ENCODE measurements around the gene PALM. TPM values are rescaled to one million over a fixed set of nuclear protein-coding genes. Genes with fewer than 3 reads are reported as not detected.
A peak's percentile ranks its signal among the peaks of the same experiment; 100 is the strongest.

The PALM gene
- total and polyA plus RNA-seq, 9 of the 15 experiments (the other 6 are each of a cell fraction or from before 2014, with no cell fraction given) = 0.04 to 6.6 (median 1.7) TPM

DNA sequence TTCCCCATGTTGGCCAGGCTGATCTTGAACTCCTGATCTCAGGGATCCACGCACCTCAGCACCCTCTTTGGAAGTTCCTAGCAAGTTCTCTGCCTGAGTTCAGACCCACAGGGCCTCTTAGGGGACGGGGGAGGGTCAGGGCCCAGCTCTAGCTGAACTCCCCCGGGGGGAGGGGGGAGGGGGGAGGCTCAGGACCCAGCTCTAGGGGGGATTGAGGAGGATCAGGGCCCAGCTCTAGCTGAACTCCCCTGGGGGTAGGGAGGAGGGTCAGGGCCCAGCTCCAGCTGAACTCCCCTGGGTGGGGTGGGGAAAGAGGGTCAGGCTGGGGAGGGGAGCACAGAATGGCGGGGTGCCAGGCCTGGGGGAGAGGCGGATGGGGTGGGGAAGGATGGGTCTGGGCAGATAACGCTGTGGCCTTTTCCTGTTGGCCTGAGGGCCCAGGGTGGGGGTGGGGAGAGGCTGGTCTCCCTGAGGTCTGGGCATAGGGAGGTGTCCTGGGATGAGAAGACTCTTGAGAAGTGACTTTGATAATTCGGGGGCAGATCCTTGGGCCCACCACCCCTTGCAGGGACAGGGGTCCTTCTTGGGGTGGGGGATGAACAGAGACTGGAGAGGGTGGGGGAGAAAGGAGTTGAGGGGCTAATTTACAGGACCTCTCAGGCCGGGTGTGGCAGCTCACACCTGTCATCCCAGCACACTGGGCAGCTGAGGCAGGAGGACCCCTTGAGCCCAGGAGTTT is 83.0 kb downstream of the PALM start (continued):
- TF ChIP-seq SNIP1 (IDR thresholded peaks at IDR 0.05; ENCODE audit: low read depth) = no peak
- TF ChIP-seq GTF2E2 (tag; IDR thresholded peaks at IDR 0.05) = no peak
- TF ChIP-seq, protein P1, sequence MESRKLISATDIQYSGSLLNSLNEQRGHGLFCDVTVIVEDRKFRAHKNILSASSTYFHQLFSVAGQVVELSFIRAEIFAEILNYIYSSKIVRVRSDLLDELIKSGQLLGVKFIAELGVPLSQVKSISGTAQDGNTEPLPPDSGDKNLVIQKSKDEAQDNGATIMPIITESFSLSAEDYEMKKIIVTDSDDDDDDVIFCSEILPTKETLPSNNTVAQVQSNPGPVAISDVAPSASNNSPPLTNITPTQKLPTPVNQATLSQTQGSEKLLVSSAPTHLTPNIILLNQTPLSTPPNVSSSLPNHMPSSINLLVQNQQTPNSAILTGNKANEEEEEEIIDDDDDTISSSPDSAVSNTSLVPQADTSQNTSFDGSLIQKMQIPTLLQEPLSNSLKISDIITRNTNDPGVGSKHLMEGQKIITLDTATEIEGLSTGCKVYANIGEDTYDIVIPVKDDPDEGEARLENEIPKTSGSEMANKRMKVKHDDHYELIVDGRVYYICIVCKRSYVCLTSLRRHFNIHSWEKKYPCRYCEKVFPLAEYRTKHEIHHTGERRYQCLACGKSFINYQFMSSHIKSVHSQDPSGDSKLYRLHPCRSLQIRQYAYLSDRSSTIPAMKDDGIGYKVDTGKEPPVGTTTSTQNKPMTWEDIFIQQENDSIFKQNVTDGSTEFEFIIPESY (CRISPR knock-in tag; IDR thresholded peaks at IDR 0.05) = no peak
- no peak for TF ChIP-seq HIVEP1 (CRISPR knock-in tag; IDR thresholded peaks at IDR 0.05)
- TF ChIP-seq MAZ (CRISPR knock-in tag; conservative IDR thresholded peaks at IDR 0.05 in 1 of 2, IDR thresholded peaks at IDR 0.05 in 1 of 2) = peak in 1 of 2 experiments; percentile 74; a peak in 2 of 4 replicates
- no peak for TF ChIP-seq ELF2 (CRISPR knock-in tag; IDR thresholded peaks at IDR 0.05)
- TF ChIP-seq BCL6 (CRISPR knock-in tag; IDR thresholded peaks at IDR 0.05) = no peak
- TF ChIP-seq HSF4 (CRISPR knock-in tag; IDR thresholded peaks at IDR 0.05; ENCODE audit: borderline replicate concordance) = no peak
- peak; percentile 52; the same call in 1 of the 2 replicates for TF ChIP-seq TAL1 (IDR thresholded peaks at IDR 0.05)
- TF ChIP-seq CTBP1 (IDR thresholded peaks at IDR 0.05; ENCODE audit: borderline replicate concordance) = no peak
- TF ChIP-seq SIN3A (IDR thresholded peaks at IDR 0.05; ENCODE audit: borderline replicate concordance in 2 of 2, control insufficient read depth in 1 of 2, low read depth in 2 of 2, low read length in 2 of 2) = 0 out of 4 replicates have a peak, but pooled peaks of 1 of the 2 experiments have one; percentile 41
- peak in 1 of 2 experiments; percentile 80; a peak in 2 of 4 replicates for TF ChIP-seq RCOR1 (IDR thresholded peaks at IDR 0.05; ENCODE audit: borderline replicate concordance in 1 of 2, low read depth in 2 of 2, low read length in 2 of 2)
- peak; percentile 37 for TF ChIP-seq EGR1 (conservative IDR thresholded peaks at IDR 0.05)
- TF ChIP-seq, protein P2, sequence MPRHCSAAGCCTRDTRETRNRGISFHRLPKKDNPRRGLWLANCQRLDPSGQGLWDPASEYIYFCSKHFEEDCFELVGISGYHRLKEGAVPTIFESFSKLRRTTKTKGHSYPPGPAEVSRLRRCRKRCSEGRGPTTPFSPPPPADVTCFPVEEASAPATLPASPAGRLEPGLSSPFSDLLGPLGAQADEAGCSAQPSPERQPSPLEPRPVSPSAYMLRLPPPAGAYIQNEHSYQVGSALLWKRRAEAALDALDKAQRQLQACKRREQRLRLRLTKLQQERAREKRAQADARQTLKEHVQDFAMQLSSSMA (CRISPR knock-in tag; IDR thresholded peaks at IDR 0.05) = no peak
- TF ChIP-seq SMARCC2 (IDR thresholded peaks at IDR 0.05; ENCODE audit: low read depth) = no peak
- TF ChIP-seq, protein P3, sequence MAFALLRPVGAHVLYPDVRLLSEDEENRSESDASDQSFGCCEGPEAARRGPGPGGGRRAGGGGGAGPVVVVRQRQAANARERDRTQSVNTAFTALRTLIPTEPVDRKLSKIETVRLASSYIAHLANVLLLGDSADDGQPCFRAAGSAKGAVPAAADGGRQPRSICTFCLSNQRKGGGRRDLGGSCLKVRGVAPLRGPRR (CRISPR knock-in tag; IDR thresholded peaks at IDR 0.05) = no peak
- no peak for TF ChIP-seq POLR2AphosphoS2 (IDR thresholded peaks at IDR 0.05; ENCODE audit: low read length)
- no peak for TF ChIP-seq MEF2A (IDR thresholded peaks at IDR 0.05; ENCODE audit: control insufficient read depth, low read depth, low read length)
- TF ChIP-seq, protein P4, sequence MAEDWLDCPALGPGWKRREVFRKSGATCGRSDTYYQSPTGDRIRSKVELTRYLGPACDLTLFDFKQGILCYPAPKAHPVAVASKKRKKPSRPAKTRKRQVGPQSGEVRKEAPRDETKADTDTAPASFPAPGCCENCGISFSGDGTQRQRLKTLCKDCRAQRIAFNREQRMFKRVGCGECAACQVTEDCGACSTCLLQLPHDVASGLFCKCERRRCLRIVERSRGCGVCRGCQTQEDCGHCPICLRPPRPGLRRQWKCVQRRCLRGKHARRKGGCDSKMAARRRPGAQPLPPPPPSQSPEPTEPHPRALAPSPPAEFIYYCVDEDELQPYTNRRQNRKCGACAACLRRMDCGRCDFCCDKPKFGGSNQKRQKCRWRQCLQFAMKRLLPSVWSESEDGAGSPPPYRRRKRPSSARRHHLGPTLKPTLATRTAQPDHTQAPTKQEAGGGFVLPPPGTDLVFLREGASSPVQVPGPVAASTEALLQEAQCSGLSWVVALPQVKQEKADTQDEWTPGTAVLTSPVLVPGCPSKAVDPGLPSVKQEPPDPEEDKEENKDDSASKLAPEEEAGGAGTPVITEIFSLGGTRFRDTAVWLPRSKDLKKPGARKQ (CRISPR knock-in tag; IDR thresholded peaks at IDR 0.05) = no peak
- TF ChIP-seq BRF1 (IDR thresholded peaks at IDR 0.05; ENCODE audit: borderline replicate concordance, extremely low read depth, insufficient read length) = no peak
- no peak for TF ChIP-seq TARDBP (IDR thresholded peaks at IDR 0.05)
- no peak for TF ChIP-seq ZFPM2 (CRISPR knock-in tag; IDR thresholded peaks at IDR 0.05)
- TF ChIP-seq RBM15 (IDR thresholded peaks at IDR 0.05; ENCODE audit: insufficient read depth, low read length) = no peak
- TF ChIP-seq LEF1 (IDR thresholded peaks at IDR 0.05) = peak; percentile 22; the same call in 1 of the 2 replicates
- TF ChIP-seq HCFC1 (IDR thresholded peaks at IDR 0.05; ENCODE audit: low read depth, low read length) = no peak
- no peak for TF ChIP-seq ZNF134 (CRISPR knock-in tag; conservative IDR thresholded peaks at IDR 0.05)

All from K562 (cell line).